Measurements from ENCODE around the gene BRK1.

DNA sequence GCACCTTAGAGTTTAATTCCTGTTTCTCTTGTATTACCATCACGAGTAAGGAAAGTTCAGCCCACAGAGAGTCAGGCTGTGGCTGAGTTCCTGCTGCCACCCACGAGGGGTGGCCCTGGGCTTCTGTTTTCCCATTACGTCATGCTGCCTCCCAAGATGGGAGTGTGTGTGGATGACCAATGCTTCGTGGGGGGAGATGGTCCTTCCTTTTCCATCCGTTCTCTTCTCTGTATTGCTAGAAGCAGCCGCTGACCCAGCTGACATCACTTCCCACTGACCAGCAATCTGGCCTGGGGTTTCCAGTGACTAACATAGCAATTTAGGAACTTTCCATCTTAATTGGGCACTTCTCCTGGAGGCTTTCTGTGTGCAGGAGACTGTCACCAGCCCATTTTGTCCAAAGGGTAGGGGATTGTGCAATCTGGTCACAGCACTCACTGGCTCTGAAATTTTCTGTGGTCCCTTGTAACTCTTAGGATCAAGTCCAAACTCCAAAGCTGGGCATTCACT is 58.5 kb downstream of the BRK1 start:
- TF ChIP-seq NFYB (IDR thresholded peaks at IDR 0.05; ENCODE audit: insufficient read depth, low read depth, low read length): no peak
- TF ChIP-seq POLR2AphosphoS5 (IDR thresholded peaks at IDR 0.05; ENCODE audit: low read length): no peak
- no peak for TF ChIP-seq POLR2A (IDR thresholded peaks at IDR 0.05; ENCODE audit: low read depth, low read length)
- no peak for TF ChIP-seq RFX5 (IDR thresholded peaks at IDR 0.05; ENCODE audit: low read depth, low read length)
- no peak for TF ChIP-seq SREBF2 (IDR thresholded peaks at IDR 0.05; ENCODE audit: low read length)
- TF ChIP-seq HDAC6 (IDR thresholded peaks at IDR 0.05; ENCODE audit: unreplicated experiment): no peak
- no peak for TF ChIP-seq SP1 (IDR thresholded peaks at IDR 0.05; ENCODE audit: low read depth, low read length)

Measured in GM12878 (cell line).